DND-41 (cell line): Measurements from ENCODE around the gene DEFB131B.
"Not testable (repeated sequence)": the region's sequence is repeated elsewhere in the genome, so short reads cannot be mapped to it uniquely, and the experiment has no call there.

Experiments used
- EZH2 ChIP-seq: IDR thresholded peaks from 3 replicates; pipeline ENCODE4 v1.6.1; 2012; ENCODE audit warnings: borderline replicate concordance, low read depth, mild to moderate bottlenecking, moderate library complexity, low read length, inconsistent platforms; ENCODE audit not compliant: severe bottlenecking
- TF ChIP-seq, protein P1 (sequence below): IDR thresholded peaks from 2 replicates; pipeline ENCODE4 v1.5.1; 2012; ENCODE audit warnings: borderline replicate concordance, low read length, moderate library complexity, mild to moderate bottlenecking; ENCODE audit not compliant: poor library complexity, severe bottlenecking; ENCODE audit errors: extremely low read depth

DNA sequence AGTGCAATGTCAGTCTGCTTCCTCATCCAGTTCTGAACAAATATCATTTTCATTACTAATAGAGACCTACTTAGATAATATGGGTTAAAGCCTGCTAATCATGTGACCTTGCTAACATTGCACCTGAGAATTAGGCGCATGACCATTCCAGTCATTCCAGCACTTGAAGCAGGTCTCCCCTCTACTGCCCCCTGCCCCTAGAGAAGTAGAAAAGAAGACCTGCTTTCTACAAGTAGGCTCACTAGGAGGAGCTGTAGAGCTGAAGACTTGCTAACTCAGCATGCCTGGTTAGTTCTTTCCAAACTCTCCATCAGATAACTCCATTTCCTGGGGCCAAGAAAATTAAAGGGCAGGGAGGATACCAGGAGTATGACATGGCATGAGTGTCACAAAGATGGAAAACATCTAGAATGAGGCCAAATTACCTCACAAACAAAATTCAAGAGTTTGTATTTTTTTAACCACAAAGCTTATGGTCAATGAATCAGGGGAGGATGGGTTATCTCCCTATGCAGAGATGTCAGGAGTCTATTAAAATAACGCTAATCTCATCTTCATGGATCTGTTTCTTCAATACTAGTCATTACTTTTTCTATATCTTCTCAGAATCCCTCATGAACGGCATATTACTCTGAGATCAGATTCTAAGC is 14.2 kb upstream of the DEFB131B start:
- TF ChIP-seq, protein P1, sequence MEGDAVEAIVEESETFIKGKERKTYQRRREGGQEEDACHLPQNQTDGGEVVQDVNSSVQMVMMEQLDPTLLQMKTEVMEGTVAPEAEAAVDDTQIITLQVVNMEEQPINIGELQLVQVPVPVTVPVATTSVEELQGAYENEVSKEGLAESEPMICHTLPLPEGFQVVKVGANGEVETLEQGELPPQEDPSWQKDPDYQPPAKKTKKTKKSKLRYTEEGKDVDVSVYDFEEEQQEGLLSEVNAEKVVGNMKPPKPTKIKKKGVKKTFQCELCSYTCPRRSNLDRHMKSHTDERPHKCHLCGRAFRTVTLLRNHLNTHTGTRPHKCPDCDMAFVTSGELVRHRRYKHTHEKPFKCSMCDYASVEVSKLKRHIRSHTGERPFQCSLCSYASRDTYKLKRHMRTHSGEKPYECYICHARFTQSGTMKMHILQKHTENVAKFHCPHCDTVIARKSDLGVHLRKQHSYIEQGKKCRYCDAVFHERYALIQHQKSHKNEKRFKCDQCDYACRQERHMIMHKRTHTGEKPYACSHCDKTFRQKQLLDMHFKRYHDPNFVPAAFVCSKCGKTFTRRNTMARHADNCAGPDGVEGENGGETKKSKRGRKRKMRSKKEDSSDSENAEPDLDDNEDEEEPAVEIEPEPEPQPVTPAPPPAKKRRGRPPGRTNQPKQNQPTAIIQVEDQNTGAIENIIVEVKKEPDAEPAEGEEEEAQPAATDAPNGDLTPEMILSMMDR: peak; percentile 61
- not testable (repeated sequence) for TF ChIP-seq EZH2
